HEK293T (cell line): Measurements from ENCODE around the gene GMCL2.

ENCODE experiments used
- CTCF ChIA-PET: fragments of 350-600 bp; formaldehyde crosslinking; extraction: SDS; loops from one replicate; lab custom pipeline; 2021; ENCODE audit warnings: antibody characterized with exemption, inconsistent platforms; lab: Yijun Ruan, JAX
- POLR2A ChIA-PET: fragments of 350-600 bp; formaldehyde crosslinking; extraction: SDS; loops from one replicate; lab custom pipeline; 2020; ENCODE audit warnings: antibody characterized with exemption, inconsistent platforms; lab: Yijun Ruan, JAX
- DNase-seq: peaks from one replicate; pipeline ENCODE4 v3.0.0; 2012; ENCODE audit warnings: mixed read lengths; ENCODE audit errors: extremely low spot score
- ARNT ChIP-seq: fragments of 450-650 bp; IDR thresholded peaks from 2 replicates; pipeline ENCODE4 v1.6.1; 2017; ENCODE audit warnings: mild to moderate bottlenecking
- BHLHE40 ChIP-seq: fragments of 450-650 bp; IDR thresholded peaks from 2 replicates; pipeline ENCODE4 v1.6.1; 2016; ENCODE audit warnings: mild to moderate bottlenecking, moderate library complexity, borderline replicate concordance
- CTBP1 ChIP-seq: fragments of 450-650 bp; IDR thresholded peaks from 2 replicates; pipeline ENCODE4 v1.6.1; 2016; ENCODE audit warnings: borderline replicate concordance
- ELF4 ChIP-seq: fragments of 450-650 bp; IDR thresholded peaks from 2 replicates; pipeline ENCODE4 v1.6.1; 2017; ENCODE audit warnings: antibody characterized with exemption
- FOXA1 ChIP-seq: fragments of 450-650 bp; IDR thresholded peaks from 2 replicates; pipeline ENCODE4 v1.6.1; 2016; ENCODE audit warnings: mild to moderate bottlenecking
- FOXK2 ChIP-seq: fragments of 450-650 bp; IDR thresholded peaks from 2 replicates; pipeline ENCODE4 v1.6.1; 2016; ENCODE audit warnings: mild to moderate bottlenecking
- FOXM1 ChIP-seq: fragments of 450-650 bp; IDR thresholded peaks from 2 replicates; pipeline ENCODE4 v1.6.1; 2017; ENCODE audit warnings: mild to moderate bottlenecking, borderline replicate concordance
- HDGF ChIP-seq: fragments of 450-650 bp; IDR thresholded peaks from 2 replicates; pipeline ENCODE4 v1.6.1; 2017; ENCODE audit warnings: antibody characterized with exemption, borderline replicate concordance
- L3MBTL2 ChIP-seq: fragments of 450-650 bp; conservative IDR thresholded peaks from 2 replicates; pipeline ENCODE4 v1.6.1; 2016; ENCODE audit warnings: mild to moderate bottlenecking
- LEF1 ChIP-seq: fragments of 450-650 bp; IDR thresholded peaks from 2 replicates; pipeline ENCODE4 v1.6.1; 2017; ENCODE audit warnings: mild to moderate bottlenecking, borderline replicate concordance
- NFRKB ChIP-seq: fragments of 450-650 bp; IDR thresholded peaks from 2 replicates; pipeline ENCODE4 v1.6.1; 2016; ENCODE audit warnings: mild to moderate bottlenecking, moderate library complexity
- PKNOX1 ChIP-seq: fragments of 450-650 bp; IDR thresholded peaks from 2 replicates; pipeline ENCODE4 v1.6.1; 2016
- SP1 ChIP-seq: fragments of 450-650 bp; IDR thresholded peaks from 2 replicates; pipeline ENCODE4 v1.6.1; 2017
- SUZ12 ChIP-seq: fragments of 450-650 bp; IDR thresholded peaks from 2 replicates; pipeline ENCODE4 v1.6.1; 2016; ENCODE audit warnings: mild to moderate bottlenecking
- TARDBP ChIP-seq: fragments of 450-650 bp; IDR thresholded peaks from 2 replicates; pipeline ENCODE4 v1.6.1; 2016
- ZNF384 ChIP-seq: fragments of 450-650 bp; IDR thresholded peaks from 2 replicates; pipeline ENCODE4 v1.6.1; 2016

The GMCL2 gene

GRCh38 chr5:178193251-178193809 is 6.2 kb upstream of the GMCL2 start:
- POLR2A ChIA-PET: no interaction called here
- no peak for DNase-seq
- TF ChIP-seq NFRKB (no peak), SUZ12 (no peak), ZNF384 (no peak), L3MBTL2 (no peak), FOXA1 (no peak), PKNOX1 (no peak), ARNT (no peak), SP1 (no peak), FOXM1 (no peak)
- CTCF ChIA-PET: no interaction called here

GRCh38 chr5:178192787-178193186 is 5.6 kb upstream of the GMCL2 start:
- DNase-seq: no peak
- ChIA-PET POLR2A (no interaction called here), CTCF (no interaction called here)
- no peak for TF ChIP-seq HDGF
- TF ChIP-seq L3MBTL2: no peak
- no peak for TF ChIP-seq SUZ12
- no peak for TF ChIP-seq PKNOX1
- TF ChIP-seq ZNF384: no peak
- TF ChIP-seq FOXM1: no peak
- no peak for TF ChIP-seq CTBP1
- no peak for TF ChIP-seq BHLHE40
- TF ChIP-seq ELF4: no peak
- TF ChIP-seq SP1: no peak
- no peak for TF ChIP-seq ARNT
- TF ChIP-seq TARDBP: no peak
- TF ChIP-seq NFRKB: no peak
- no peak for TF ChIP-seq LEF1
- TF ChIP-seq FOXA1: no peak
- no peak for TF ChIP-seq FOXK2

GRCh38 chr5:178192244-178192643 is 5.1 kb upstream of the GMCL2 start:
- ChIA-PET CTCF (interaction anchor here (0.7 kb wide), 1 partner anchor 22 kb away, joined by 4 read pairs; no protein-coding TSS in a partner anchor), POLR2A (interaction anchor here (0.7 kb wide), 1 partner anchor 12 kb away, joined by 4 read pairs; the partner anchor contains the start of gene HNRNPAB)
- TF ChIP-seq SP1 (no peak), FOXA1 (no peak), LEF1 (no peak), L3MBTL2 (no peak), NFRKB (no peak), TARDBP (no peak)
- DNase-seq: no peak

- no peak for DNase-seq
- TF ChIP-seq ZNF384 (no peak), LEF1 (no peak), L3MBTL2 (no peak)
- CTCF ChIA-PET: interaction anchor here (0.7 kb wide), 1 partner anchor 22 kb away, joined by 4 read pairs; no protein-coding TSS in a partner anchor
- POLR2A ChIA-PET: interaction anchor here (0.7 kb wide), 1 partner anchor 13 kb away, joined by 4 read pairs; the partner anchor contains the start of gene HNRNPAB
These were observed 4.5 kb upstream of the GMCL2 start for GRCh38 chr5:178191661-178192060.

GRCh38 chr5:178189433-178189832 is 2.3 kb upstream of the GMCL2 start:
- POLR2A ChIA-PET: interaction anchor here (1.1 kb wide), 1 partner anchor 15 kb away, joined by 5 read pairs; the partner anchor contains the start of gene HNRNPAB
- no peak for DNase-seq

GRCh38 chr5:178186427-178186826 is 744 bp downstream of the GMCL2 start:
- CTCF ChIA-PET: no interaction called here
- POLR2A ChIA-PET: interaction anchor here (1.0 kb wide), 1 partner anchor 18 kb away, joined by 5 read pairs; the partner anchor contains the start of gene HNRNPAB
- TF ChIP-seq FOXA1 (no peak), BHLHE40 (no peak), FOXK2 (no peak), L3MBTL2 (no peak), ZNF384 (no peak), CTBP1 (no peak), TARDBP (no peak), PKNOX1 (no peak), LEF1 (no peak), ELF4 (no peak), HDGF (no peak), ARNT (no peak), SUZ12 (no peak)
- no peak for DNase-seq

More at GRCh38 chr5:178189433-178189832, 2.3 kb upstream of the GMCL2 start:
- TF ChIP-seq ZNF384 (no peak), FOXA1 (no peak), SUZ12 (no peak), NFRKB (no peak), L3MBTL2 (no peak), ARNT (no peak), CTBP1 (no peak), BHLHE40 (no peak), SP1 (no peak), TARDBP (no peak), PKNOX1 (no peak), LEF1 (no peak), FOXK2 (no peak), HDGF (no peak), FOXM1 (no peak), ELF4 (no peak)
- CTCF ChIA-PET: no interaction called here
